Loucy (cell line): ENCODE data around the gene BCR.

ENCODE experiments used
- CTCF ChIP-seq: fragments of 200-600 bp; sonication (generic); conservative IDR thresholded peaks from 2 replicates; pipeline ENCODE4 v1.5.1; 2014; ENCODE audit warnings: mild to moderate bottlenecking, antibody characterized with exemption, low read length
- EZH2phosphoT487 ChIP-seq: fragments of 200-600 bp; IDR thresholded peaks from 2 replicates; pipeline ENCODE4 v1.6.1; 2018; ENCODE audit warnings: antibody characterized with exemption, mild to moderate bottlenecking, moderate library complexity, borderline replicate concordance

GRCh38 chr22:23193882-23194281 is 13.6 kb downstream of the BCR start:
- TF ChIP-seq CTCF (no peak), EZH2phosphoT487 (no peak)
